Activated T-cell treated with anti-CD3 and anti-CD28 coated beads, Interleukin-2, amount 50 U/mL, for 48 hours (primary cell): ENCODE results near the gene LNP1.

Experiments
- DNase-seq, 2 experiments: peaks; one replicate each; pipeline ENCODE4 v3.0.0-alpha.2; 2020

LNP1 gene

GRCh38 chr3:100483529-100483928, 82.2 kb downstream of the LNP1 start:
- DNase-seq: no peak

- DNase-seq: no peak
Observed at GRCh38 chr3:100486808-100487207, 85.5 kb downstream of the LNP1 start.

- DNase-seq: no peak
Observed at GRCh38 chr3:100489118-100489517, 87.8 kb downstream of the LNP1 start.

- DNase-seq: peak; percentile 87 to 91
Observed at GRCh38 chr3:100492059-100493006, 91.0 kb downstream of the LNP1 start, which contains the start of gene TMEM45A. Gene TMEM45A (plus strand): TSS chr3:100492619. CDS start chr3:100555212, 62,593 bp downstream.

- DNase-seq: no peak
Observed at GRCh38 chr3:100496711-100497261, 95.4 kb downstream of the LNP1 start.

- DNase-seq: no peak
Observed at GRCh38 chr3:100499651-100500050, 98.3 kb downstream of the LNP1 start.

- DNase-seq: no peak
Observed at GRCh38 chr3:100500320-100500880, 99.1 kb downstream of the LNP1 start.

GRCh38 chr3:100503448-100503847, 102.1 kb downstream of the LNP1 start:
- no peak for DNase-seq
